HUES6 (cell line): Measurements from ENCODE around the gene SELENOF.
"Not testable (repeated sequence)": the region's sequence is repeated elsewhere in the genome, so short reads cannot be mapped to it uniquely, and the experiment has no call there.

Experiments used
- H3K27ac ChIP-seq: 2 replicates; pipeline ENCODE4 v1.7.0; 2013; ENCODE audit warnings: low read depth, mild to moderate bottlenecking, low read length, inconsistent platforms
- H3K27me3 ChIP-seq: 2 replicates; pipeline ENCODE4 v1.6.1; 2013; ENCODE audit warnings: low read length; ENCODE audit not compliant: control insufficient read depth, insufficient read depth
- H3K36me3 ChIP-seq: 2 replicates; pipeline ENCODE4 v1.6.1; 2013; ENCODE audit warnings: low read length; ENCODE audit not compliant: control insufficient read depth, insufficient read depth
- H3K4me1 ChIP-seq: 2 replicates; pipeline ENCODE4 v1.6.1; 2013; ENCODE audit warnings: low read length; ENCODE audit not compliant: control insufficient read depth, insufficient read depth
- H3K4me3 ChIP-seq: 2 replicates; pipeline ENCODE4 v1.5.1; 2013; ENCODE audit warnings: low read depth, low read length
- H3K9ac ChIP-seq: one replicate; pipeline ENCODE4 v1.6.1; 2013; ENCODE audit warnings: mild to moderate bottlenecking, low read length
- H3K9me3 ChIP-seq: 2 replicates; pipeline ENCODE4 v1.6.1; 2013; ENCODE audit warnings: low read depth, low read length; ENCODE audit not compliant: control insufficient read depth, insufficient read depth

Gene SELENOF

DNA sequence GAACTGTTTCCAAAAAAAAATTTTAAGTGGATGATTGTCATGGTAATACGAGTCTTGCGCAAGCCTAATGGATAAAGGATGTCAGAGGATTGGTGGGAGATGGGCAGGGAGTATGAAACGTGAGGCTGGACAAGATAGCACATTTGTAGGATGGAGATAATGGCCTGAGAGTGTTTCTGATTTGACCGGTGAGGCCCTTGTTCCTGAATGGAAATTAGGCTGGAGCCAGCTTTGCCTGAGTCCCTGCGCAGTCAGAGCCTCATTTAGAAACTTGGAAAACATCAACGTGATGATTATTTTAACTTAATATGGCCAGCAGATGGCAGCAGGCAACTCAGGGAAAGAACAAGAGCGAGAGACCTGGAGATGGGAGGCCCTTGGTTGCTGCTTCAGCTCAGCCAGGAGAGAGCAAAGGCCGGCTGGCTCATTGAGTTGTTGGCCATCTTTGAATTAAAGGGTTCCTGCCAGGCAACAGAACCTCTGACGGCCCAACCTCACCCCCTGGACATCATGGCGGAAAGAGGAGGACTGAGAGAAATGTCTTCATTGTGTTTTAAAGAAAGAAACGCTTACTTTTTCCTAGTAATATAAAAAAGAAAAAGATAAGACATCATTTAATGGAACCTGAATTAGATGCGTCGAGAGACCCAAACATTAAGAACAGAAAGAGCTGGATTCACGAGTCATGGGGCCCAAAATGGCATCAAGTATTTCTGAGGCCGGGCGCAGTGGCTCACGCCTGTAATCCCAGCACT is 80.3 kb downstream of the SELENOF start:
- Histone ChIP-seq H3K9me3 (no peaks in the 10 kb centered on the region), H3K4me3 (no peak overlapping the region), H3K36me3 (no peaks in the 10 kb centered on the region), H3K4me1 (no peaks in the 10 kb centered on the region), H3K27me3 (no peaks in the 10 kb centered on the region), H3K27ac (no peak overlapping the region), H3K9ac (no peak overlapping the region)

DNA sequence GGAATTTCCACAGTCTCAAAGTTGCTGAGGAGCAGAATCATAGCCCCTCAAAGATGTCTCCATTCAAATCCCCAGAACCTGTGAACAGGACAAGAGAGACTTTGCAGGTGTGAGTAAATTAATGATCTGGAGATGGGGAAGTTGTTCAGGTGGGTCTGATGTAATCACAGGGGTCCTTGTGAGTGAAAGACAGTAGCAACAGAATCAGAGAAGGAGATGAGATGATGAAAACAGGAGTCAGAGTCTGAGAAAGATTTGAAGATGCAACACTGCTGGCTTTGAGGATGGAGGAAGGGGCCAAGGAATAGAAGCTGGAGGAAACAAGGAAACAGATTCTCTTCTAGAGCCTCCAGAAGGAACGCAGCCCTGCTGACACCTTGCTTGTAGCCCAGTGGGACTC is 81.5 kb downstream of the SELENOF start:
- Histone ChIP-seq H3K27me3 (no peaks in the 10 kb centered on the region), H3K9me3 (no peaks in the 10 kb centered on the region), H3K27ac (no peak overlapping the region), H3K36me3 (no peaks in the 10 kb centered on the region), H3K4me3 (no peak overlapping the region), H3K9ac (no peak overlapping the region), H3K4me1 (no peaks in the 10 kb centered on the region)

DNA sequence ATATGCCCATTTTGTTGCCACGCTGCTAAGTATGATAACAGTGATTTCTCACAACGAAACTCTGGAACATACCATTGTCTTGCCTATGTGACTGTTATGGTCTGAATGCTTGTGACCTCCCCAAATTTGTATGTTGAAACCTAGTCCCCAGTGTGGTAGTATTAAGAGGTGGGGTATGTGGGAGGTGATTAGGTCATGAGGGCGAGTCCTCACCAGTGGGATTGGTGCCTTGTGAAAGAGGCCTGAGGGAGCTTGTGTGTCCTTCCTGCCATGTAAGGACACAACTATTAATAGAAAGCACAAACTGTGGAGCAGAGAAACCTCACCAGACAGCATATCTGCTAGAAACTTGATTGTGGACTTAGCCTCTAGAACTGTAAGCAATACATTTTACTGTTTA is 84.6 kb downstream of the SELENOF start:
- Histone ChIP-seq H3K36me3 (no peaks in the 10 kb centered on the region), H3K4me3 (no peak overlapping the region), H3K9ac (no peak overlapping the region), H3K27ac (no peak overlapping the region), H3K4me1 (no peaks in the 10 kb centered on the region), H3K27me3 (no peaks in the 10 kb centered on the region), H3K9me3 (no peaks in the 10 kb centered on the region)

DNA sequence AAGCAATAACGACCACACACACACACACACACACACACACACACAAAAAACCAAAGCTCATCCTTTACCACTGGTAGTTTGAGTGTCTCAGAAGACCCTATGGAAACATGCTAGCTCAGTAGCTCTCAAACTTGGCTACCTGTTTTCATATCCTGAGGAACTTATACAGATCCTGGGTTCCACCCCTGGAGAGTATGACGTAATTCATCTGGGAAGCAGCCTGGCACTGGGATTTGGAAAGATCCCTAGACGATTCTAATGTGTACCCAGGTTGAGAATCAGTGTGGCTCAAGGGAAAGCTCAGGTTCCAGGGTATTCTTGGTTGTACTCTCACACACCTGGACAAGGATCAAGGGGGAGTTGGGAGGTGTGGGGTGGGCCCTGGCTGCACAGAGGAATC is 85.9 kb downstream of the SELENOF start:
- Histone ChIP-seq H3K4me3 (no peak overlapping the region), H3K27ac (no peak overlapping the region), H3K4me1 (peaks cover 4% of the 10 kb centered on the region; the same call in 1 of the 2 replicates)

DNA sequence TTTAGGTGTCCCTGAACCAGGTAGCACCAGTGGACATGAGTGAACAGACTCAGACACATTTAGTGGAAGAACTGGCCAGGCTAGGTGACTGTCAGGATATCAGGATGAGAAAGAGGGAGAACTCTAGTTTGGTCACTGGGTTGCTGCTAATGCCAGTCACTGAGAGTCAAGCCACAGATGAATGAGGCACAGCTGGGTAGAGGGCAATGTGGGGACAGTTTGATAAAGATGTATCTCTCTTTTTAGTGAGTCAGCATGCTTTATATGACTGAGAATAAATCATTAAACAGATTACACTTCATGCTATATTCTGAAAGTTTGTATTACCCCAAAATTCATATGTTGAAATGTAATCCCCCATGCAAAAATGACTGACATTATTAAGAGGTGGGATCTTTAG is 87.1 kb downstream of the SELENOF start:
- H3K27me3 ChIP-seq, result no peaks in the 10 kb centered on the region
- H3K9ac ChIP-seq, result no peak overlapping the region
- no peak overlapping the region for H3K27ac ChIP-seq
- H3K4me1 ChIP-seq, result peaks cover 4% of the 10 kb centered on the region
- no peaks in the 10 kb centered on the region for H3K9me3 ChIP-seq
- H3K4me3 ChIP-seq, result no peak overlapping the region
- H3K36me3 ChIP-seq, result no peaks in the 10 kb centered on the region

More for the DNA sequence above, 85.9 kb downstream of the SELENOF start:
- H3K36me3 ChIP-seq, result no peaks in the 10 kb centered on the region
- no peaks in the 10 kb centered on the region for H3K9me3 ChIP-seq
- H3K9ac ChIP-seq, result no peak overlapping the region
- no peaks in the 10 kb centered on the region for H3K27me3 ChIP-seq

DNA sequence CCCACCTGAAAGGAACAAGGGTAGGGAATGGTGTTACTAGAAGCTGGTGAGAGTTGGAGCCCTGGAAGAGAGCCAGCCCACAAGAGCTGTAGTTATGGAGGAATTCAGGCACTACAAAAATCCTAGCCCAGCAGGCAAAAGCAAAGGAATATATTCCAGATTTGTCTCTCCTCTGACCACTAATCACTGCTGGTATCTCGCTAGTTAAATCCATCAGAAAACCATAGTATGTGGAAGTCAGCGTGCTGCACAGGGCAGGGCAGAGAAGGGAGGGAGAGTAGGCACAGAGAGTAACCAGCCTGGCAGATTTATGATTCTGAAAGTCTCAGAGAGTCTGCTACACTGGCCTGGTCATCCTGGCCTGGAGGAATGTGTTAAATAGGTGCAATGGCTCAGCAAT is 88.6 kb downstream of the SELENOF start:
- Histone ChIP-seq H3K27ac (no peak overlapping the region), H3K27me3 (no peaks in the 10 kb centered on the region), H3K4me1 (peaks cover 4% of the 10 kb centered on the region), H3K36me3 (no peaks in the 10 kb centered on the region), H3K9me3 (no peaks in the 10 kb centered on the region), H3K4me3 (no peak overlapping the region), H3K9ac (no peak overlapping the region)

DNA sequence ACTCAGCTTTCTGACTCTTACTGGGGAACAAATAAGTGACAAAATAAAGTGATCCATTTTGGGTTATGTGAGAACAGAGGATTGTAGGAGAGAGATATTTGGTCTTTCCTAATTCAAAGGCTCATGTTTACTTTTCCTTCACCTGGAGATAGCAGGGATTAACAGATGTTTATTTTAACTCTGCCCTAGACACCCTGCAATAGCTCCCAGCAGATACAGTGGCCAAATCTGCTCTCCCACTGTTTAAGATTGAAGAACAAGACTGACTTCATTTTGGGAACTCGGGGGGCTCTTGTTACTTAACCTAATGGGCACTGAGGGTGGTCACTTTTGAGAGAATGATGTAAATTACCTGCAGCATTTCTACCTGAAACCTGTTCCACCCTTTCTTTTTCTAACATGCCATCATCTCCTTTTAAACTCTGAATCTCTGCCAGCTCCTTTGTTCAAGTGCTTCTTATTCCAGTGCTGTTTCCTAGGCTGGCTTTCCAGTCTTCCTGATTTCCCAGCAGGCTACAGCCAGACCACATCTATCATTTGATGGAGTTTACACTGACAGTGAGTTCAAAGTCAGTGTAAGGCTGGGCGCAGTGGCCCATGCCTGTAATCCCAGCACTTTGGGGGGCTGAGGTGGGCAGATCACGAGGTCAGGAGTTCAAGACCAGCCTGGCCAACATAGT is 90.0 kb downstream of the SELENOF start:
- Histone ChIP-seq H3K36me3 (no peaks in the 10 kb centered on the region), H3K4me3 (no peak overlapping the region), H3K4me1 (peaks cover 4% of the 10 kb centered on the region), H3K9ac (no peak overlapping the region), H3K27me3 (no peaks in the 10 kb centered on the region), H3K27ac (no peak overlapping the region), H3K9me3 (no peaks in the 10 kb centered on the region)

DNA sequence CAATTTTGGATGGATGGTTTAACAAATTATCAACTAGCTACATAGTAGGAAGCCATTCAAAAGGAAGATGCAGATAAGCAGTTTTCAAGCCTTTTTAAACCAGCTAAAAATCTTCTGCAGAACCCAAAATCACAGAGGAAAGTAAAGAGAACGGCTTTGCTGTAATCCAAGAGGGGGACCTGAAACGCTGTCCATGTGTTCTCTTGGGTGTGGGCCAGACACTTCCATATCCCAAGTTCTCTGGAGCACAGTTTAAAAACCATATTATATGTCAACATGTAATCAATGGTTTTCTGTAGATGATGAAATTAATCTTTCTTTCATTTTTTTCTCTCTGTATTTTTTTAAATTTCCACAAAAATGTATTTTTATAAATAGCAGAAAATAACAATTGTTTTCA is 90.5 kb downstream of the SELENOF start:
- Histone ChIP-seq H3K4me1 (peaks cover 4% of the 10 kb centered on the region), H3K27ac (no peak overlapping the region), H3K9me3 (no peaks in the 10 kb centered on the region), H3K4me3 (no peak overlapping the region), H3K27me3 (no peaks in the 10 kb centered on the region), H3K9ac (no peak overlapping the region), H3K36me3 (no peaks in the 10 kb centered on the region)

DNA sequence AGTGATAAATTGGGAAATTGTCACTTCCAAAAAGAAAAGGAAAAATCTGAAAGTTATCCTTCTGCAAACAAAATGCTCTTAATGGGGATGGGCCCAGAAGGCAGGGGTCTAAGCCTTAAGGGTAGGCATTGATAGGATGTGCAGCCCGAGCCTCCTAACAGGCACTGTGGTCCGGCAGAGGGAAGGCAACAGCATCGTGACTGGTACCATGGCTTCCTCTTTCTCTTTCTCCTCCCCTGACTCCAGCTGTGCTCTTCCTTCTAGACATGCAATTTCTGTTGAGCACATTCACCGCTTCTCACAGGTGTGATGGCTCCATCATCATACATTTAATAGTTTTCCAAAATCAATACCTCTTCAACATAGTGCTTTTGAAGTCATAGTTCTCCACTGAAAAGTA is 91.5 kb downstream of the SELENOF start:
- H3K4me3 ChIP-seq, result no peak overlapping the region
- H3K36me3 ChIP-seq, result no peaks in the 10 kb centered on the region
- H3K27me3 ChIP-seq, result no peaks in the 10 kb centered on the region
- H3K9me3 ChIP-seq, result no peaks in the 10 kb centered on the region
- no peak overlapping the region for H3K27ac ChIP-seq
- peaks cover 4% of the 10 kb centered on the region for H3K4me1 ChIP-seq
- H3K9ac ChIP-seq, result no peak overlapping the region

DNA sequence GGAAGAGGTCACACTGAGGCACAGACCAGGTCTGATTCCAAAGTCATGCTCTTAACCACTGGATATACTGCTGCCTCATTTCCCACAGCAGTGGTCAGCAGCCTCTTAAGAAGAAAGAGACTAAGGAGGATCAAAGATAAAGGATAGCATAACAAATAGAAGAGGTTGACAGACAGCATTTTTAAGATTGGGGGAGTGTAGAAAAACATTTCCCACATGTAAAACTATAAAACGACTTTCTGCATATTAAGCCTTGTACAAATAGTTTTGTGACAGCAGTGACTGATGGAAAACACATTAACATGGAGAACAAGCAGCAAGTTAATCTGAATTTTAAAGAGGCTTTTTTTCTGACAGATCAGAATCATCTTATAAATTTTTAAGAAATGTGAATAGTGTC is 92.0 kb downstream of the SELENOF start:
- H3K4me3 ChIP-seq, result no peak overlapping the region
- H3K27ac ChIP-seq, result no peak overlapping the region
- no peak overlapping the region for H3K9ac ChIP-seq
- H3K36me3 ChIP-seq, result no peaks in the 10 kb centered on the region
- H3K27me3 ChIP-seq, result no peaks in the 10 kb centered on the region
- no peaks in the 10 kb centered on the region for H3K9me3 ChIP-seq
- peaks cover 4% of the 10 kb centered on the region for H3K4me1 ChIP-seq

DNA sequence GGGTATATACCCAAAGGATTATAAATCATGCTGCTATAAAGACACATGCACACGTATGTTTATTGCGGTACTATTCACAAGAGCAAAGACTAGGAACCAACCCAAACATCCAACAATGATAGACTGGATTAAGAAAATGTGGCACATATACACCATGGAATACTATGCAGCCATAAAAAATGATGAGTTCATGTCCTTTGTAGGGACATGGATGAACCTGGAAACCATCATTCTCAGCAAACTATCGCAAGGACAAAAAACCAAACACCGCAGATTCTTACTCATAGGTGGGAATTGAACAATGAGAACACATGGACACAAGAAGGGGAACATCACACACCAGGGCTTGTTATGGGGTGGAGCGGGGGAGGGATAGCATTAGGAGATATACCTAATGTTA is 94.0 kb downstream of the SELENOF start:
- H3K4me1 ChIP-seq, H3K36me3 ChIP-seq, H3K27ac ChIP-seq, H3K9me3 ChIP-seq, H3K4me3 ChIP-seq, H3K27me3 ChIP-seq, H3K9ac ChIP-seq: not testable (repeated sequence)
